Activated effector memory CD4-positive, alpha-beta T cell treated with Interleukin-2 at 50 U/mL for 16 hours (primary cell): ENCODE data around the gene SRGAP3.

Experiments
- DNase-seq: peaks from one replicate; pipeline ENCODE4 v3.0.0-alpha.2; 2020

The SRGAP3 gene

DNA sequence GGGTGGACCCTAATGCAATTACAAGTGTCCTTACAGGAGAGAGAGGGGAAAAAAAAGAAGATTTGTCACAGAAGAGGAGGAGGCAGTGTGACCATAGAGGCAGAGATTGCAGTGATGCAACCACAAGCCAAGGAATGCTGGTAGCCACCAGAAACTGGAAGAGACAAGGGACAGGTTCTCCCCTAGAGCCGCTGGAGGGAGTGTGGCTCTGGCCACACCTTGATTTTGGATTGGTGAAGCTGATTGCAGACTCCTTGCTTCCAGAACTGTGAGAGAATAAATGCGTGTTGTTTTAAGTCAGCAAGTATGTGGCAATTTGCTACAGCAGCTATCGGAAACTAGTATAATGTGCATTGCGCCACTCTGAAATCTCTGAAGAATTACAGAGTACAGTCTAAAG lies 110.1 kb downstream of the SRGAP3 start:
- DNase-seq = no peak

DNA sequence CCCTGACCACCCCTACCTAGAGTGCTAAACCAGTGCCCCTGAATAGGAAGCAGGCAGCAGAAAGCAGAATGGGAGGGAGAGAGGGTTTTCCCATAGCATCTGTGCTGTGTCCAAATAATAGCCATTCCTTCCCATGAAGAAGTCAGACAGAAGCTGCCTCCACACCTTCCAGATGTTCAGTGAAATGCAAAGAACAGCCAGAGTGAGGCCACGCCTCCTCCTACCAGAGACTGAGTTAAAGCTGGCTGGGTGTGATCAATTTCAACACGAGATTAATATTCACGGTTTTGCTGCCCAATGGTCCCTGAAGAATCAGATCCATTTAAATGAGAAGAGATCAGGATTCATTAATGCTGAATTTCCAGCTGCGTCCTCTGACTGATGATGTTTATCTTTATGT lies 111.8 kb downstream of the SRGAP3 start:
- no peak for DNase-seq

DNA sequence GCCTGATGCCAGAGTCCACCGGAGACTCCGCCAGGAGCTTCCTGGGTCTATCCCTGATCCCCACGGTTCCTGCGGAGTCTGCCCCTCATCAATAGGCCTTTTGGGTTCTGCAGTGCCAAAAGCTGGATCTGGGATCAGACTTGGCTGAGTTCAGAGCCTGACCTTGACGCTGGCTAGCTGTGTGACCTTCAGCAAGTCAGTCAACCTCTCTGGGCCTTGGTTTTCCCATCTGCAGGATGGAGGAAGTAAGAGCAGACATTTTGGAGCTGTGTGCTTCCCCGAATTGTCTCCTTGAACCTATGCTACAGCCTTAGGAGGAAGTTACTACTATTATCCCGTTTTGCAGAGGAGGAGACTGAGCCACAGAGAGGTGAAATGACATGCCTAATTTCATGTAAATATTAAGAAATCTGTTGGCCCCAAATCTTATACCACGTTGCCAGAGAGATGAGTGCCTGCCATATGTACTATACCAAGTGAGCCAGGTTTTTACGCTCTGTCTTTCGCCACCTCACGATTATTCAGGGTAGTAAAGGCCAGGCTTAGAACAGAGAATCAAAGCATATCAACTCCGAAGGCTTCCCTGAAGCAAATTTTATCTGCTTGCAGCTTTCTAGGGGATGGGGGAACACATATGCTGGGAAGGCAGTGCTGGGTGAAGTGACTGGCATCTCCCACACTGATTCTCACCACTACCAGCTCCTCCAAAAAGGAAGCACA lies 112.5 kb downstream of the SRGAP3 start:
- DNase-seq = no peak

GRCh38 chr3:9135930-9136525 lies 113.4 kb downstream of the SRGAP3 start:
- no peak for DNase-seq

DNA sequence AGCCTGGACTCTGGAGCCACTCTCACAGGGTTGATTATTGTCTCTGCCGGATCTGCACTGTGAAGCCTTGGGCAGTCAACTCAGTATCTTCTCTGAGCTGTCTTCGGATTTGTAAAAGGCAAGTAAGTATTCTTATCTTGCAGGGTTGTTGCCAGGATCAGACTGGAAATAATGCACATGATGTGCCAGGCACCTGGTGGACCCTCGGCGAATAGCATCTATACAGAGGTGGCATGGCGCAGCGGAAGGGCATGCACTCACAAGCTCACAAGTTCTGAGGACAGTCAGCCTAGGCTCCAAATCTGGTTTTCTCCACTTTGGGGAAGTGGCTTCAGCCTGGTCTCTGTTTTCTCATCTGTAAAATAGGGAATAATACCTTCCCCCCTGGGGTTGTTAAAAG lies 113.9 kb downstream of the SRGAP3 start:
- no peak for DNase-seq

GRCh38 chr3:9133656-9134055 lies 115.8 kb downstream of the SRGAP3 start:
- DNase-seq = no peak

- no peak for DNase-seq
These were observed 118.8 kb downstream of the SRGAP3 start for GRCh38 chr3:9130345-9131305.

GRCh38 chr3:9129365-9129764 lies 120.1 kb downstream of the SRGAP3 start:
- DNase-seq = no peak

DNA sequence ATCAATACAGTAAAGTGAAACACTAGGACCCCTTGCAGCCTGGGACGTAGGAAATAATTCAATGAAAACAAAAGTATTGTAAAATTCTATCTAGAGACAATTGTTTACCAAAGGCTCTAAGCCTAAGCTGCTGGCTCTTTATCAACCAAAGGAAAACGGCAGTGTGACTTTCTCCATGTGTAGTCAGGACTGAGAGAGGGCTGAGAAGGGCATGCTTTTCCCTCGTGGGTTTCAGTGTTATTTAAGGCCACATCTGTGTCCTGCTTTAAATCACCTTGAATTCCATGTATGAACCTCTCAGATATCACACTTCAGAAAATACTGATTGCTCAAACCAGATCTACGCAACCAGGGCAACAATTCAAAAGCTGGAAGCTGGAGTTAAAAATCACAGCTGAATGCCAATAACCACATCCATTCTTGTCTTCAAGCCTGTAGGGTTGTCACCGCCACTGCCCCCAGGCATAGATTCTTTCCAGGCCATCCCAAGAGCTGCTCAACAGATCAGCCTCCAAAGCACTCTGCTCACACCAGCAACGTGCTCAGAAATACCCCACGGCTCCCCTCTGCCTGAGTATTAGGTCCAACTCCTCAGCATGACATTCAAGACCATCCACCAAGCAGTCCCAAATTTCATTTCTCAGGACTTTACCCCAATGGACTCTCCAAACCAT lies 124.0 kb downstream of the SRGAP3 start:
- DNase-seq = no peak

GRCh38 chr3:9124730-9125129 lies 124.7 kb downstream of the SRGAP3 start:
- DNase-seq = no peak

DNA sequence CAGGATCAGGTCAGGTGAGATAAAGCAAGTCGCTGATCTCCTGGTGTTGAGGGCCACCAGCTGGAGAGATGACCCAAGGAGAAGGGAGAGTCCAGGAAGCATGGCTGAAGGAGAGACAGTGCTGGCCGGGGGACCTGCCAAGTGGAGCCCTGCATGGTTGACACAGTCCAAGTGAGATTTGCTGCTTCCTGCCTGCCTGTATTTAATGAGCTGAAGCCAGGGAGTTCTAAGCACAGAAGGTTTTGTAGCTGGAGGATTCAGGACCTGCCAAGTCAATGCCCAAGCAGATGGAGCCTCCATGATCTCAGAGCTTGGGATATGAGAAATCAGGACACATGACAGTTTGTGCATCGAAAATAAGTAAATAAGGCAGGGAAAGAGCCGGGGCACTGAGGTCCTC lies 125.6 kb downstream of the SRGAP3 start:
- no peak for DNase-seq

DNA sequence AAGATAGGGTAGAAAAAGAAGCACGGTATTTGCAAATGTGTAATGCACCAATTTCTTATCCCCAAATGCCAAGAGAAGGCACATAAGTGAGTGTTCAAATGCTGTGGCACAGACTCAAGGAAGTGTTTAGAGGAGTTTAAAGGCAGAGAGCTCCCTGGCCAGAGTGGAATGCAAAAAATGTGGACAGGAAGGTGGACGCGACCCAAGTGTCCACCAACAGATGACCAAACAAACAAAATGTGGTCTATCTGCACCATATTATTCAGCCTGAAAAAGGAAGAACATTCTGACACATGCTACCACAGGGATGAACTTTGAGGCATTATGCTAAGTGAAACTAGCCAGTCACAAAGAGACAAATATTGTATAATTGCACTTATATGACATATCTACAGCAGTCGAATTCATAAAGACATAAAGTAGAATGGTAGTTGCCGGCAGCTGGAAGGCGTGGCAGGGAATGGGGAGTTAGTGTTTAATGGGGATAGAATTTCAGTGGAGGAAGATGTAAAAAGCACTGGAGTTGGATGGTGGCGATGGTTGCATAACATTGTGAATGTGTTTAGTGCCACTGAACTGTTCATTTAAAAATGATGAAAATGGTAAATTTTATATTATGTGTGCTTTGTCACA lies 126.6 kb downstream of the SRGAP3 start:
- no peak for DNase-seq

GRCh38 chr3:9121366-9122001 lies 128.0 kb downstream of the SRGAP3 start:
- no peak for DNase-seq

DNA sequence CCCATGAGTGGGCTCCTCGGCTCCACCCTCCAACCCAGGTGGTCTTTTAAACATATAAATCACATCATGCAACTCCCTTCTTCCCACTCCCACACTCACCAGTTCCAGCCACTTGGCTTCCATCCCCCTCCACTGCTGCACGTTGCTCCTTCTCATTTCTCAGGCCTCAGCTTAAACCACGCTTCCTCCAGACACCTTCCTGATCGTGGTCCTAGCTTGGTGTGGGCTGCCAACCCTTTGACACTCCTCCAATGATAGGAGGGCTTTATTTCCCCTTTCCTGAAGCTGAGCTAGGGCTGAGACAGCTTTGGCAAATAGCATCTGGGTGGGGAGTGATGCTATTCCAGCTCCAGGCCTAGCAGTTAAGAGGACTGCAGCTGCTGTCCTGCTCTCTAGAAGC lies 130.1 kb downstream of the SRGAP3 start:
- DNase-seq = no peak

- DNase-seq = no peak
These were observed 131.2 kb downstream of the SRGAP3 start for GRCh38 chr3:9118222-9118621.

GRCh38 chr3:9117220-9117619 lies 132.2 kb downstream of the SRGAP3 start:
- DNase-seq = no peak

DNA sequence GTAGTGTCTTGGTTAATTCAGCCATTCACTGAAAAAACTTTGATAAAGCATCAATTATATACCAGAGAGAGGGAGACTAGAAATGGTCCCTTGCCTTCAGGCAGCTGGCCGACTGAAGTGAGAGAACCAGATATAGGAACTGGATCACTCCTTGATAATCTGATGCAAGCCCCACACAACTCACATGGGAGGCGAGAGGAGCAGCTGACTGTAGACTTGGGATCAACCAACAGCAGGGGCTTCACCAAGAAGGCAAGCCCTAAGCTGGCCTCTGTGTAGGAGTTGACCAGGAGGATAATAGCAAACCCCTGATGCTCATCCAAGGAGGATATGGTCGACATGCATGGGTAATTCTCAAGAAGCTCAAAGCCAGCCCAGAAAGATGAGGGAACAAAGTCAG lies 133.1 kb downstream of the SRGAP3 start:
- DNase-seq = no peak

DNA sequence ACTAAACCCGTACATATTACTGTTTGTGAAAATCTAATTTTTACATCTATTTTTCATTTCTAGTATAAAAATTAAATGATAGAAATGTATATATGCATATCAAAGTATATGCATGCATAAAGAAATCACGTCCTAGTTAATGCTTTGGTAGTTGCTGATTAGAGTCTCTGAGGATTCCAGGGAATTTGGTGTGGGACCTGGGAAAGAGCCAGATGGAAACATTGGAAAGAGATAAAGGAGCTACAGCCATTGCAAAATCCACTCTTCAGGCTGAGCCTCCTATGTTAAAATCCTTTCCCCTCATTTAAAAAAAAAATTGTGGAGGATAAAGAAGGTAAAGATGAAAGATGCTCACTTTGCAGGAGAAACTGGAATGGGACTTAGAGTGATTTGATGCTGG lies 134.1 kb downstream of the SRGAP3 start:
- DNase-seq = no peak

DNA sequence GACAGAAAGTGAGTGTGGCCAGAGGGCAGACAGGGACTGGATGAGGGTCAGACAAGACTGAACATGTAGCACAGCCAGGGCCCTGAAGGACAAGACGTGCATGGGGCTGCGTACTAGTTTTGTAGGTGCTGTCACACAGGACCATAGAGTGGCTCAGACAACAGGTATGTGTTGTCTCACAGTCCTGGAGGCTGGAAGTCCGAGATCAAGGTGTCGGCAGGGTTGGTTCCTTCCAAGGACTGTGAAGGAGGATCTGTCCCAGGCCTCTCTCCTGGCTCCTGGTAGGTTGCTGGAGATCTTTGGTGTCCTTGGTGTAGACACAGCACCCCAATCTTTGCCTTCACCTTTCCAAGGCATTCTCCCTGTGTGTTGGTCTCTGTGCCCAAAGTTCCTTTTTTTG lies 136.4 kb downstream of the SRGAP3 start:
- no peak for DNase-seq

DNA sequence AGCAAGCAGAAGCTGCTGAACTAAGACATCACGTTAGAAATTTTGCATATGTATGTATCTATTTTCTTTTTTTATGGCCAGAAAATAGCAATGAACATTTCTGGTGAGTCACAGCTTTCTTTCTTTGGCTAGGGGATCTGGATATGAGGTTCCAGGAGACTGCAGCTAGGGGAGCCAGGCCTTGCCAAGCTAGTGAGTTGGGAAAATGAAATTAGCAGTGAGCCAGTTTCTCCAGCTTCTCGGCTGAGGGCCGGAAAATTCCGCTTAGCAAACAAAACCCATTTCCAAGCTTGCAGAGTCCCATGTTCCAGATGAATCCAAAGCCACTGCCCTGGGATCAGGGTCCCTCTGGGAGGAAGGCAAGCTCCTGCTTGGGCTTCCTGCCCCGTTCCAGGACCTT lies 137.6 kb downstream of the SRGAP3 start:
- DNase-seq = no peak

GRCh38 chr3:9111417-9111816 lies 138.0 kb downstream of the SRGAP3 start:
- DNase-seq = no peak

DNA sequence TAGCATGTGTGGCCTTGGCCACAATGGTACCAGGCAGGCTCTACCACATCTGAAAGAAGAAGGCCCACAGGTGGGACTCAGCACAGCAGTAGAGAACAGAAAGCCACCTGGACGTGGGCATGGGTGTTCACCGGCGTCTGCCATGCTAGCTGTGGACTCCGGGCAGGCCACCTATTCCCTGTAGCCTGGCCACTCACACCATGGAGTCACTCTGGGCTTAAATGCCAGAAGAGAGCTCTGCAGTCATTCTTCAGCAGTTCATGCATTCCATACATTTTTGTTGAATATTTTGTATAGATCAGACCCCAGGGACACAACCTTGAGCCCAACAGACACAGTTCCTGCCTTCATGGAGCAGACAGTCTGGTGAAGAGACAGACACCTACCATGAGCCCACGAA lies 138.6 kb downstream of the SRGAP3 start:
- DNase-seq = no peak
